Stomach (tissue), 9 donors: ENCODE results near the gene APOF. TPM values are rescaled to one million over a fixed set of nuclear protein-coding genes. Genes with fewer than 3 reads are reported as not detected.

Experiments used
- DNase-seq, 2 donors: peaks; one replicate each; pipeline versions ENCODE4 v3.0.0 to v3.0.0-alpha.2; 2013 to 2019
- H3K27ac ChIP-seq, 5 donors: fragments of 200-600 bp in 4 of 5; sonication (generic) in 4 of 5; one replicate each; pipeline ENCODE4 v1.5.1; 2013 to 2019; ENCODE audit warnings: mild to moderate bottlenecking in 1 of 5, moderate library complexity in 1 of 5
- H3K27me3 ChIP-seq, 3 donors: fragments of 200-600 bp; sonication (generic); one replicate each; pipeline ENCODE4 v1.5.1; 2017 to 2019; ENCODE audit warnings: mixed run types in 1 of 3
- H3K36me3 ChIP-seq, 4 donors: fragments of 200-600 bp; sonication (generic); 1 replicate in 3 of 4; 2 replicates in 1 of 4; pipeline ENCODE4 v1.5.1; 2016 to 2019
- H3K4me1 ChIP-seq, 4 donors: fragments of 200-600 bp; sonication (generic); one replicate each; pipeline ENCODE4 v1.5.1; 2016 to 2019
- H3K4me3 ChIP-seq, 4 donors: fragments of 200-600 bp; sonication (generic) in 3 of 4; one replicate each; pipeline ENCODE4 v1.5.1; 2016 to 2019; ENCODE audit warnings: mild to moderate bottlenecking in 1 of 4
- H3K9me3 ChIP-seq, 4 donors: fragments of 200-600 bp; sonication (generic); one replicate each; pipeline ENCODE4 v1.5.1; 2016 to 2019
- EP300 ChIP-seq: sonication (generic); formaldehyde crosslinking; IDR thresholded peaks from one replicate; pipeline ENCODE4 v1.6.1; 2017; ENCODE audit warnings: antibody characterized with exemption
- POLR2A ChIP-seq, 4 donors: fragments of 450-650 bp; IDR thresholded peaks; one replicate each; pipeline ENCODE4 v1.6.1; 2016; ENCODE audit warnings: antibody characterized with exemption in 4 of 4, control low read depth in 2 of 4, mild to moderate bottlenecking in 1 of 4, moderate library complexity in 1 of 4
- POLR2AphosphoS5 ChIP-seq, 3 donors: sonication (generic); formaldehyde crosslinking; IDR thresholded peaks; one replicate each; pipeline ENCODE4 v1.6.1; 2016; ENCODE audit warnings: antibody characterized with exemption in 3 of 3
- WGBS, 5 donors: extraction: QIAGEN DNeasy Blood & Tissue Kit in 3 of 5; methylation state at CpG; one replicate each; pipeline versions ENCODE4 v1.1.5 to v1.1.7; 2013 to 2018; 5-methylcytosine and 5-hydroxymethylcytosine counted together
- intact Hi-C: fragments of 100-400 bp; cut with DNase I; formaldehyde crosslinking; loops from one replicate; pipeline ENCODE4 v1.15.1; 2023; ENCODE audit warnings: low total_unique reads
- polyA plus RNA-seq, 3 donors: library from polyadenylated mRNA; stranded (reverse); fragments of 200-250 nt; gene quantifications; one replicate each; pipeline ENCODE4 v1.2.3, GENCODE V29; 2013
- total RNA-seq, 5 donors: library from RNA; depleted of rRNA; stranded (reverse); fragments of >200 nt; gene quantifications; one replicate each; pipeline versions ENCODE4 v1.1.0 to v1.2.3, GENCODE V29; 2014 to 2016
- TF ChIP-seq, protein P1 (sequence below), 7 experiments: fragments of 450-650 bp in 4 of 7; fragments of 200-600 bp in 3 of 7; sonication (generic) in 3 of 7; IDR thresholded peaks; one replicate each; pipeline ENCODE4 v1.5.1; 2016 to 2019; ENCODE audit warnings: antibody characterized with exemption in 7 of 7, control low read depth in 2 of 7, mild to moderate bottlenecking in 1 of 7
- donor health status: healthy with polysubstance abuse.
- donor health status: Bipolar disorder and iron deficiency.
- donor health status: healthy.

The APOF gene
- total and polyA plus RNA-seq, 8 donors = not detected

DNA sequence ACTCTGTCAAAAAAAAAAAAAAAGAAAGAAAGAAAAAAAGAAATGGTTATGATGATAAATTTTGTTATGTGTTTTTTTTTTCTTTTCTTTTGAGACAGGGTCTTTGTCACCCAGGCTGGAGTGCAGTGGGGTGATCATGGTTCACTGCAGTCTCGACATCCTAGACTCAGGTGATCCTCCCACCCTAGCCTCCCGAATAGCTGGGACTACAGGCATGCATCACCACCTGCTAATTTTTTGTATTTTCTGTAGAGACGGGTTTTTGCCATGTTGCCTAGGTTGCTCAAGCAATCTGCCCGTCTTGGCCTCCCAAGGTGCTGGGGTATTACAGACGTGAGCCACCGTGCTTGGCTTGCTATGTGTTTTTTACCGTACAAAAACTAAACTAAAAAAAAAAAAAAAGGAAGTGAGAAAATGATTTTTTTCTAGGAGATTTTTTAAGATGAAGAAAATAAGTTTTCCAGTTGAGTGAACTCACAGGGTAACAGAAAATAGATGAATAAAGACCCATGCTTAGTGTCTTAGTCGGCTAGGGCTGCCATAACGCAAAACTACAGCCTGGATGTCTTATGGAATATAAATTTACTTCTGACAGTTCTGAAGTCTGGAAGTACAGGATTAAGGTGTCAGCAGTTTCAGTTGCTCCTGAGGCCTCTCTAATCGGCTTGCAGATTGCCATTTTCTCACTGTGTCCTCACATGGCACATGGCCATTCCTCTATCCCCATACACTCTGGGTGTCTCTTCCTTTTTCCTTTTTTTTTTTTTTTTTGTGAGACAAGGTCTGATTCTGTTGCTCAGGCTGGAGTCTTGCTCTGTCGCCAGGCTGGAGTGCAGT lies 13.2 kb upstream of the APOF start:
- H3K27ac ChIP-seq = no peak overlapping the region
- WGBS, 5 donors = 73 to 87% (median 83%) methylated on average over 11 of the region's 11 CpGs
- no peaks in the 10 kb centered on the region for H3K27me3 ChIP-seq
- intact Hi-C loops = no loop called here
- H3K4me1 ChIP-seq = no peaks in the 10 kb centered on the region
- H3K9me3 ChIP-seq = no peaks in the 10 kb centered on the region
- H3K36me3 ChIP-seq = no peaks in the 10 kb centered on the region
- no peak for TF ChIP-seq EP300
- TF ChIP-seq POLR2AphosphoS5 (IDR thresholded peaks at IDR 0.05) = no peak
- TF ChIP-seq POLR2A (IDR thresholded peaks at IDR 0.05) = no peak
- TF ChIP-seq, protein P1, sequence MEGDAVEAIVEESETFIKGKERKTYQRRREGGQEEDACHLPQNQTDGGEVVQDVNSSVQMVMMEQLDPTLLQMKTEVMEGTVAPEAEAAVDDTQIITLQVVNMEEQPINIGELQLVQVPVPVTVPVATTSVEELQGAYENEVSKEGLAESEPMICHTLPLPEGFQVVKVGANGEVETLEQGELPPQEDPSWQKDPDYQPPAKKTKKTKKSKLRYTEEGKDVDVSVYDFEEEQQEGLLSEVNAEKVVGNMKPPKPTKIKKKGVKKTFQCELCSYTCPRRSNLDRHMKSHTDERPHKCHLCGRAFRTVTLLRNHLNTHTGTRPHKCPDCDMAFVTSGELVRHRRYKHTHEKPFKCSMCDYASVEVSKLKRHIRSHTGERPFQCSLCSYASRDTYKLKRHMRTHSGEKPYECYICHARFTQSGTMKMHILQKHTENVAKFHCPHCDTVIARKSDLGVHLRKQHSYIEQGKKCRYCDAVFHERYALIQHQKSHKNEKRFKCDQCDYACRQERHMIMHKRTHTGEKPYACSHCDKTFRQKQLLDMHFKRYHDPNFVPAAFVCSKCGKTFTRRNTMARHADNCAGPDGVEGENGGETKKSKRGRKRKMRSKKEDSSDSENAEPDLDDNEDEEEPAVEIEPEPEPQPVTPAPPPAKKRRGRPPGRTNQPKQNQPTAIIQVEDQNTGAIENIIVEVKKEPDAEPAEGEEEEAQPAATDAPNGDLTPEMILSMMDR (IDR thresholded peaks at IDR 0.05) = no peak
- no peak overlapping the region for H3K4me3 ChIP-seq
- DNase-seq = no peak

DNA sequence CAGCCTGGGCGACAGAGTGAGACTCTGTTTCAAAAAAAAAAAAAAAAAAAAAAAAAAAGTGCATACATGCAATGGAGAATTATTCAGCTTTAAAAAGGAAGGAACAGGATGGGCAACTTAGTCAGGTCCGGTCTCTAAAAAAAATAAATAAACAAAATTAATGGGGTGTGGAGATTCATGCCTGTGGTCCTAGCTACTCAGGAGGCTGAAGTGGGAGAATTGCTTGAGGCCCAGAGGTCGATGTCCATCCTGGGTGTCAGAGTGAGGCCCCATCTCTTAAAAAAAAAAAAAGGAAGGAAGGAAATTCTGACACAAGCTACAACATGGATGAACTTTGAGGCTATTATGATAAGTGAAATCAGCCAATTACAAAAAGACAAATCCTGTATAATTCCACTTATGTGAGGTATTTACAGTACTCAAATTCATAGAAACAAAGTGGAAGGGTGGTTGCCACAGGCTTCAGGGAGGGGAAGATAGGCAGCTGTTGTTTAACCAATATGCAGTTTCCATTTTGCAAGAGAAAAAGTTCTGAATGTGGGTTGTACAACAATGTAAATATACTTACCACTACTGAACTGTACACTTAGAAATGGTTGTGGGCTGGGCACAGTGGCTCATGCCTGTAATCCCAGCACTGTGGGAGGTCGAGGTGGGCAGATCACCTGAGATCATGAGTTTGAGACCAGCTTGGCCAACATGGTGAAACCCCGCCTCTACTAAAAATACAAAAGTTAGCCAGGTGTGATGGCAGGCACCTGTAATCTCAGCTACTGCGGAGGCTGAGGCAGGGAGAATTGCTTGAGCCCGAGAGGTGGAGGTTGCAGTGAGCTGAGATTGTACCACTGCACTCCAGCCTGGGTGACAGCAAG lies 12.3 kb upstream of the APOF start:
- no peak for DNase-seq
- TF ChIP-seq POLR2AphosphoS5 (IDR thresholded peaks at IDR 0.05) = no peak
- no peak for TF ChIP-seq POLR2A (IDR thresholded peaks at IDR 0.05)
- TF ChIP-seq EP300 = no peak
- TF ChIP-seq, protein P1 (IDR thresholded peaks at IDR 0.05) = no peak
- no peaks in the 10 kb centered on the region for H3K4me1 ChIP-seq
- H3K4me3 ChIP-seq = no peak overlapping the region
- H3K9me3 ChIP-seq = no peaks in the 10 kb centered on the region
- intact Hi-C loops = no loop called here
- WGBS, 5 donors = 70 to 77% (median 72%) methylated on average over 7 of the region's 7 CpGs
- H3K27ac ChIP-seq = no peak overlapping the region
- no peaks in the 10 kb centered on the region for H3K27me3 ChIP-seq
- no peaks in the 10 kb centered on the region for H3K36me3 ChIP-seq

DNA sequence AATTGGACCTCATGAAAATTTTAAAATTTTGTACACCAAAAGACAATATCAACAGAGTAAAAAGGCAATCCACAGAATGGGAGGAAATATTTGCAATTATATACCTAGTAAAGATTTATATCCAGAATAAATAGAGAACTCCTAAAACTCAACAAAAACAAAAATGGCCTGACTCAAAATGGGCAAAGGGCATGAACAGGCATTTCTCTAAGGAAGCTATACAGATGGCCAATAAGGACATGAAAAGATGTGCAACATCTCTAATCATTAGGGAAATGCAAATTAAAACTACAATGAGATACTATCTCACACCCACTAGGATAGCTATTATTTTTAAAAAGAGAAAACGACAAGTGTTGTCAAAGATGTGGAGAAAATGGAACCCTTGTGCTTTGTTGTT lies 10.9 kb upstream of the APOF start:
- no peaks in the 10 kb centered on the region for H3K4me1 ChIP-seq
- intact Hi-C loops = no loop called here
- no peaks in the 10 kb centered on the region for H3K9me3 ChIP-seq
- DNase-seq = no peak
- H3K4me3 ChIP-seq = no peak overlapping the region
- TF ChIP-seq POLR2A (IDR thresholded peaks at IDR 0.05) (no peak), POLR2AphosphoS5 (IDR thresholded peaks at IDR 0.05) (no peak), EP300 (no peak)
- TF ChIP-seq, protein P1 (IDR thresholded peaks at IDR 0.05) = no peak
- H3K36me3 ChIP-seq = no peaks in the 10 kb centered on the region
- no peak overlapping the region for H3K27ac ChIP-seq
- H3K27me3 ChIP-seq = no peaks in the 10 kb centered on the region
- 89 to 100% (median 98%) methylated on average over 1 of the region's 1 CpG for WGBS, 5 donors

DNA sequence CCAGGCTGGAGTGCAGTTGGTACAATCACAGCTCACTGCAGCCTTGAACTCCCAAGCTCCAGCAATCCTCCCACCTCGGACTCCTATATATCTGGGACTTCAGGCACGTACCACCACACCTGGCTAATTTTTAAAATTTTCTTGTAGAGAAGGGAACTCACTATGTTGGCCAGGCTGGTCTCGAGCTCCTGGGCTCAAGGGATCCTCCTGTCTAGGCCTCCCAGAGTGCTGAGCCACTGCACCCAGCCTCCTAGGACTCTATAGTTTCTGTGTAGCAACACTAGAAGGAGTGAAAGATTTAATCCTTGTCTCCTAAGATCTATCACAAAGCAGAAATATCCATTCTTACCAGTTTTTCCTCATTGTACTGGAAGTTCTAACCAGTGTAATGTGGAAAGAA lies 4.3 kb upstream of the APOF start:
- Histone ChIP-seq H3K27me3 (no peaks in the 10 kb centered on the region), H3K9me3 (no peaks in the 10 kb centered on the region), H3K4me1 (no peaks in the 10 kb centered on the region), H3K27ac (no peak overlapping the region), H3K4me3 (no peak overlapping the region), H3K36me3 (no peaks in the 10 kb centered on the region)
- DNase-seq = no peak
- TF ChIP-seq, protein P1 (IDR thresholded peaks at IDR 0.05) = no peak
- TF ChIP-seq POLR2AphosphoS5 (IDR thresholded peaks at IDR 0.05) (no peak), POLR2A (IDR thresholded peaks at IDR 0.05) (no peak), EP300 (no peak)
- WGBS, 5 donors = 80 to 92% (median 88%) methylated on average over 3 of the region's 3 CpGs
- intact Hi-C loops = loop anchor here (10.0 kb wide), 1 partner anchor 88 kb away; the partner anchor contains the start of gene MIP
